Ovary (tissue), 3 donors: ENCODE results near the gene KCNG2.

ENCODE experiments used
- CTCF ChIP-seq, 3 donors: fragments of 450-650 bp in 2 of 3; fragments of 200-600 bp in 1 of 3; IDR thresholded peaks; one replicate each; pipeline versions ENCODE4 v1.5.1 to v1.8.0; 2016 to 2022; ENCODE audit warnings: antibody characterized with exemption in 3 of 3, mild to moderate bottlenecking in 1 of 3
- EP300 ChIP-seq: sonication (generic); formaldehyde crosslinking; IDR thresholded peaks from one replicate; pipeline ENCODE4 v1.6.1; 2017; ENCODE audit warnings: antibody characterized with exemption
- POLR2A ChIP-seq: fragments of 450-650 bp; IDR thresholded peaks from one replicate; pipeline ENCODE4 v1.6.1; 2017; ENCODE audit warnings: antibody characterized with exemption, mild to moderate bottlenecking, moderate library complexity
- donor health status: DM: no; HTN: no; CAD: no.

- TF ChIP-seq POLR2A (no peak), CTCF (IDR thresholded peaks at IDR 0.05) (no peak), EP300 (no peak)
Observed at GRCh38 chr18:79784965-79785770, 12.6 kb upstream of the KCNG2 start.
